Middle frontal gyrus (tissue), 1 donor: ENCODE measurements around the gene ZNF528.

Source experiments
- DNase-seq: peaks from one replicate; pipeline ENCODE4 v3.0.0-alpha.2; 2015; ENCODE audit warnings: low spot score; ENCODE audit errors: extremely low spot score

Gene ZNF528

GRCh38 chr19:52397310-52398080, at the start of gene ZNF528:
Gene ZNF528, plus strand, starts transcription at chr19:52397849. Its CDS starts 4,165 bp downstream, at chr19:52402014.
- DNase-seq: peak; percentile 92

- DNase-seq: no peak
Measured at GRCh38 chr19:52351512-52351911, 46.1 kb upstream of the ZNF528 start.

- DNase-seq: no peak
Measured at GRCh38 chr19:52366414-52366824, 31.2 kb upstream of the ZNF528 start.

- peak; percentile 86 for DNase-seq
Measured at GRCh38 chr19:52369559-52370340, 27.9 kb upstream of the ZNF528 start, which contains the start of gene ZNF880. Gene ZNF880, plus strand, starts transcription at chr19:52369923. Its CDS starts 43 bp downstream, at chr19:52369966.

GRCh38 chr19:52370341-52370710, 27.3 kb upstream of the ZNF528 start:
- no peak for DNase-seq

- no peak for DNase-seq
Measured at GRCh38 chr19:52391135-52391534, 6.5 kb upstream of the ZNF528 start.

GRCh38 chr19:52398081-52398441, 412 bp downstream of the ZNF528 start:
- no peak for DNase-seq

GRCh38 chr19:52410276-52410675, 12.6 kb downstream of the ZNF528 start:
- DNase-seq: no peak

- DNase-seq: no peak
Measured at GRCh38 chr19:52415711-52416110, 18.1 kb downstream of the ZNF528 start.

GRCh38 chr19:52428937-52429336, 31.3 kb downstream of the ZNF528 start, which contains the start of gene ZNF534:
Gene ZNF534, plus strand, starts transcription at chr19:52429148. Its CDS starts 2,327 bp downstream, at chr19:52431475.
- no peak for DNase-seq

GRCh38 chr19:52442179-52442578, 44.5 kb downstream of the ZNF528 start:
- DNase-seq: no peak

GRCh38 chr19:52444506-52444905, 46.9 kb downstream of the ZNF528 start:
- no peak for DNase-seq

- DNase-seq: no peak
Measured at GRCh38 chr19:52451241-52451640, 53.6 kb downstream of the ZNF528 start.

GRCh38 chr19:52453324-52454094, 55.9 kb downstream of the ZNF528 start, which contains the start of gene ZNF578:
Gene ZNF578, plus strand, starts transcription at chr19:52453553. Its CDS starts 48,293 bp downstream, at chr19:52501846.
- DNase-seq: peak; percentile 17

- no peak for DNase-seq
Measured at GRCh38 chr19:52464798-52465470, 67.3 kb downstream of the ZNF528 start.
